HepG2 (cell line): ENCODE results near the gene CBX5. TPM values are rescaled to one million over a fixed set of nuclear protein-coding genes. Genes with fewer than 3 reads are reported as not detected.

Experiments
- KDM2A ChIP-seq: sonication (generic); formaldehyde crosslinking; IDR thresholded peaks from 2 replicates; pipeline ENCODE4 v1.4.0; 2020; ENCODE audit warnings: low read depth, missing genetic modification reagents, borderline replicate concordance
- MIER2 ChIP-seq: IDR thresholded peaks from 2 replicates; pipeline ENCODE4 v1.6.1; 2016; ENCODE audit warnings: missing biosample characterization, missing genetic modification reagents
- SRY ChIP-seq: sonication (generic); formaldehyde crosslinking; IDR thresholded peaks from 2 replicates; pipeline ENCODE4 v1.8.0; 2022; ENCODE audit warnings: mild to moderate bottlenecking, missing genetic modification reagents
- THAP11 ChIP-seq: IDR thresholded peaks from 2 replicates; pipeline ENCODE4 v1.6.1; 2016; ENCODE audit warnings: missing biosample characterization, missing genetic modification reagents
- USF2 ChIP-seq, 2 experiments: sonication (generic) in 1 of 2; formaldehyde crosslinking in 1 of 2; IDR thresholded peaks; 2 replicates each; pipeline versions ENCODE4 v1.5.1 to v1.6.1; 2011 to 2020; ENCODE audit warnings: borderline replicate concordance in 1 of 2, low read depth in 1 of 2, low read length in 1 of 2, mild to moderate bottlenecking in 1 of 2, missing genetic modification reagents in 1 of 2, moderate library complexity in 1 of 2
- ZIK1 ChIP-seq: sonication (generic); formaldehyde crosslinking; IDR thresholded peaks from 2 replicates; pipeline ENCODE4 v1.5.0; 2020; ENCODE audit warnings: mild to moderate bottlenecking, low read depth, missing genetic modification reagents, borderline replicate concordance
- ZNF546 ChIP-seq: sonication (generic); formaldehyde crosslinking; conservative IDR thresholded peaks from 2 replicates; pipeline ENCODE4 v1.8.1; 2023; ENCODE audit warnings: mild to moderate bottlenecking, missing genetic modification reagents
- ZNF83 ChIP-seq: sonication (generic); formaldehyde crosslinking; IDR thresholded peaks from 2 replicates; pipeline ENCODE4 v1.4.0; 2020; ENCODE audit warnings: missing genetic modification reagents, mild to moderate bottlenecking, borderline replicate concordance
- polyA plus RNA-seq, 8 experiments: library from polyadenylated mRNA; depleted of rRNA in 3 of 8; stranded (reverse) in 7 of 8; unstranded in 1 of 8; fragments of >200 nt; fragmentation: Illumina TruSeq in 4 of 8; extraction: Trizol in 4 of 8; gene quantifications; 2 replicates each; pipeline versions ENCODE4 v1.2.1 to v1.2.3, GENCODE V29; 2011 to 2016; ENCODE audit warnings: low read depth in 4 of 8, missing spikeins in 1 of 8, mixed read lengths in 1 of 8; ENCODE audit not compliant: insufficient read depth in 1 of 8
- total RNA-seq, 5 experiments: library from RNA; depleted of rRNA; stranded (reverse); fragments of >200 nt; fragmentation: Illumina TruSeq; extraction: Trizol; gene quantifications; 2 replicates each; pipeline ENCODE4 v1.2.3, GENCODE V29; 2016; ENCODE audit warnings: low read depth in 1 of 5
- TF ChIP-seq, protein P1 (sequence below): sonication (generic); formaldehyde crosslinking; IDR thresholded peaks from 2 replicates; pipeline ENCODE4; 2020; ENCODE audit warnings: missing genetic modification reagents, mild to moderate bottlenecking, borderline replicate concordance
- TF ChIP-seq, protein P2 (sequence below): sonication (generic); formaldehyde crosslinking; IDR thresholded peaks from 2 replicates; pipeline ENCODE4 v1.8.1; 2022; ENCODE audit warnings: mild to moderate bottlenecking, missing genetic modification reagents
- TF ChIP-seq, protein P3 (sequence below): IDR thresholded peaks from 2 replicates; pipeline ENCODE4 v1.6.1; 2016; ENCODE audit warnings: missing biosample characterization, missing genetic modification reagents, low read depth
- TF ChIP-seq, protein P4 (sequence below): sonication (generic); formaldehyde crosslinking; IDR thresholded peaks from 2 replicates; pipeline ENCODE4 v1.4.0; 2020; ENCODE audit warnings: mild to moderate bottlenecking, missing genetic modification reagents

Gene CBX5
- total and polyA plus RNA-seq, 2 of the 13 experiments (the other 11 are each of a cell fraction or from before 2014, with no cell fraction given), result 16.0 to 22.2 TPM

GRCh38 chr12:54324617-54325441 lies 44.9 kb upstream of the CBX5 start, which contains the start of gene COPZ1 (continued):
- no peak for TF ChIP-seq ZNF83 (CRISPR knock-in tag)
- TF ChIP-seq, protein P1, sequence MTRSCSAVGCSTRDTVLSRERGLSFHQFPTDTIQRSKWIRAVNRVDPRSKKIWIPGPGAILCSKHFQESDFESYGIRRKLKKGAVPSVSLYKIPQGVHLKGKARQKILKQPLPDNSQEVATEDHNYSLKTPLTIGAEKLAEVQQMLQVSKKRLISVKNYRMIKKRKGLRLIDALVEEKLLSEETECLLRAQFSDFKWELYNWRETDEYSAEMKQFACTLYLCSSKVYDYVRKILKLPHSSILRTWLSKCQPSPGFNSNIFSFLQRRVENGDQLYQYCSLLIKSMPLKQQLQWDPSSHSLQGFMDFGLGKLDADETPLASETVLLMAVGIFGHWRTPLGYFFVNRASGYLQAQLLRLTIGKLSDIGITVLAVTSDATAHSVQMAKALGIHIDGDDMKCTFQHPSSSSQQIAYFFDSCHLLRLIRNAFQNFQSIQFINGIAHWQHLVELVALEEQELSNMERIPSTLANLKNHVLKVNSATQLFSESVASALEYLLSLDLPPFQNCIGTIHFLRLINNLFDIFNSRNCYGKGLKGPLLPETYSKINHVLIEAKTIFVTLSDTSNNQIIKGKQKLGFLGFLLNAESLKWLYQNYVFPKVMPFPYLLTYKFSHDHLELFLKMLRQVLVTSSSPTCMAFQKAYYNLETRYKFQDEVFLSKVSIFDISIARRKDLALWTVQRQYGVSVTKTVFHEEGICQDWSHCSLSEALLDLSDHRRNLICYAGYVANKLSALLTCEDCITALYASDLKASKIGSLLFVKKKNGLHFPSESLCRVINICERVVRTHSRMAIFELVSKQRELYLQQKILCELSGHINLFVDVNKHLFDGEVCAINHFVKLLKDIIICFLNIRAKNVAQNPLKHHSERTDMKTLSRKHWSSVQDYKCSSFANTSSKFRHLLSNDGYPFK, result peak; percentile 72; the same call in 1 of the 2 replicates
- TF ChIP-seq USF2 (IDR thresholded peaks at IDR 0.05; ENCODE audit: low read depth, low read length), result peak; percentile 84
- peak; percentile 86; the same call in 1 of the 2 replicates for TF ChIP-seq USF2 (CRISPR knock-in tag; IDR thresholded peaks at IDR 0.05; ENCODE audit: borderline replicate concordance)
- TF ChIP-seq SRY (CRISPR knock-in tag), result peak; percentile 47; the same call in 1 of the 2 replicates
- 0 out of 2 replicates have a peak, but pooled peaks have one; percentile 9 for TF ChIP-seq KDM2A (CRISPR knock-in tag)
- TF ChIP-seq, protein P2, sequence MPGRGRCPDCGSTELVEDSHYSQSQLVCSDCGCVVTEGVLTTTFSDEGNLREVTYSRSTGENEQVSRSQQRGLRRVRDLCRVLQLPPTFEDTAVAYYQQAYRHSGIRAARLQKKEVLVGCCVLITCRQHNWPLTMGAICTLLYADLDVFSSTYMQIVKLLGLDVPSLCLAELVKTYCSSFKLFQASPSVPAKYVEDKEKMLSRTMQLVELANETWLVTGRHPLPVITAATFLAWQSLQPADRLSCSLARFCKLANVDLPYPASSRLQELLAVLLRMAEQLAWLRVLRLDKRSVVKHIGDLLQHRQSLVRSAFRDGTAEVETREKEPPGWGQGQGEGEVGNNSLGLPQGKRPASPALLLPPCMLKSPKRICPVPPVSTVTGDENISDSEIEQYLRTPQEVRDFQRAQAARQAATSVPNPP, result no peak
- TF ChIP-seq, protein P3, sequence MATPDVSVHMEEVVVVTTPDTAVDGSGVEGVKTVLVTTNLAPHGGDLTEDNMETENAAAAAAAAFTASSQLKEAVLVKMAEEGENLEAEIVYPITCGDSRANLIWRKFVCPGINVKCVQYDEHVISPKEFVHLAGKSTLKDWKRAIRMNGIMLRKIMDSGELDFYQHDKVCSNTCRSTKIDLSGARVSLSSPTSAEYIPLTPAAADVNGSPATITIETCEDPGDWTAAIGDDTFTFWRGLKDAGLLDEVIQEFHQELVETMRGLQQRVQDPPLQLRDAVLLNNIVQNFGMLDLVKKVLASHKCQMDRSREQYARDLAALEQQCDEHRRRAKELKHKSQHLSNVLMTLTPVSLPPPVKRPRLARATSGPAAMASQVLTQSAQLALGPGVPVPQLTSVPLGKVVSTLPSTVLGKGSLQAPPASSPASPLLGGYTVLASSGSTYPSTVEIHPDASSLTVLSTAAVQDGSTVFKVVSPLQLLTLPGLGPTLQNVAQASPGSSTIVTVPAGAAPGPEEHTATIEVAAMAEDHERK (CRISPR knock-in tag), result peak; percentile 56; the same call in 1 of the 2 replicates
- TF ChIP-seq, protein P4, sequence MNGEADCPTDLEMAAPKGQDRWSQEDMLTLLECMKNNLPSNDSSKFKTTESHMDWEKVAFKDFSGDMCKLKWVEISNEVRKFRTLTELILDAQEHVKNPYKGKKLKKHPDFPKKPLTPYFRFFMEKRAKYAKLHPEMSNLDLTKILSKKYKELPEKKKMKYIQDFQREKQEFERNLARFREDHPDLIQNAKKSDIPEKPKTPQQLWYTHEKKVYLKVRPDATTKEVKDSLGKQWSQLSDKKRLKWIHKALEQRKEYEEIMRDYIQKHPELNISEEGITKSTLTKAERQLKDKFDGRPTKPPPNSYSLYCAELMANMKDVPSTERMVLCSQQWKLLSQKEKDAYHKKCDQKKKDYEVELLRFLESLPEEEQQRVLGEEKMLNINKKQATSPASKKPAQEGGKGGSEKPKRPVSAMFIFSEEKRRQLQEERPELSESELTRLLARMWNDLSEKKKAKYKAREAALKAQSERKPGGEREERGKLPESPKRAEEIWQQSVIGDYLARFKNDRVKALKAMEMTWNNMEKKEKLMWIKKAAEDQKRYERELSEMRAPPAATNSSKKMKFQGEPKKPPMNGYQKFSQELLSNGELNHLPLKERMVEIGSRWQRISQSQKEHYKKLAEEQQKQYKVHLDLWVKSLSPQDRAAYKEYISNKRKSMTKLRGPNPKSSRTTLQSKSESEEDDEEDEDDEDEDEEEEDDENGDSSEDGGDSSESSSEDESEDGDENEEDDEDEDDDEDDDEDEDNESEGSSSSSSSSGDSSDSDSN (CRISPR knock-in tag), result peak; percentile 94
- TF ChIP-seq THAP11, result peak; percentile 74
- no peak for TF ChIP-seq ZNF546
- TF ChIP-seq MIER2 (CRISPR knock-in tag), result no peak
- TF ChIP-seq ZIK1 (CRISPR knock-in tag), result peak; percentile 59; the same call in 1 of the 2 replicates
- TF ChIP-seq, all 625 proteins: peak for 166
